Liver (tissue), 3 donors: Measurements from ENCODE around the gene TTYH1.

Source experiments
- CTCF ChIP-seq: fragments of 150-350 bp; IDR thresholded peaks from 2 replicates; pipeline ENCODE4 v1.5.1; 2017; ENCODE audit warnings: improper control_type of control experiment, low read depth, low read length; ENCODE audit not compliant: missing input control
- TAF1 ChIP-seq: conservative IDR thresholded peaks from 2 replicates; pipeline ENCODE4 v1.6.1; 2016; ENCODE audit warnings: antibody characterized with exemption, mild to moderate bottlenecking
- TF ChIP-seq, protein P1 (sequence below): IDR thresholded peaks from 2 replicates; pipeline ENCODE4 v1.6.1; 2016; ENCODE audit warnings: antibody characterized with exemption, mild to moderate bottlenecking
- donor health status: healthy.
- donor health status: healthy.

DNA sequence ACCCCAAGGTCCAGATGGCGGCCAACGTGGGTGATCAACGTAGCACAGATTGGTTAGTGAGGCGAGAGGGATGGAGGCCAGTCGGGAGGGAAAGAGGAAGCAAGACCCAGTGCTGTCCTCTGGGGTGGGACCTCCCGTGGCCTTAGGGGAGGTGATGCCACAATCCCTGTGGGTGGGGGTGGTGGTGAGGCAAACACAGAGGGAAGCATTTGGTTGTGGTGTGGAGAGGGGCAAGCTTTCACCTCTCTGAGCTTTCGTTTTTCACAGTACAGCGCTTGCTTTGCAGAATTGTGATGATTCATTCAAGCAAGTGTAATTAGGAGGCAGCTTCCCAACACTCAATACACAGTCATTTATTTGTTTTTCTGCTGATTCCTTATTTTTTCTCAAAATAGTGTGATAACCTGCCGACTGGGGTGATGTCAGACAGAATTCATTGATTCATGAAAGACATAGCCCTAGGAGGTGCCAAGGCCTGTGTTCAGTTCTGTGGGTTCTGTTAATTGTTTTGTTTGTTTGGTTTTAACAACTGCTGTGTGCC lies 36.1 kb downstream of the TTYH1 start:
- TF ChIP-seq CTCF: no peak
- no peak for TF ChIP-seq TAF1
- TF ChIP-seq, protein P1, sequence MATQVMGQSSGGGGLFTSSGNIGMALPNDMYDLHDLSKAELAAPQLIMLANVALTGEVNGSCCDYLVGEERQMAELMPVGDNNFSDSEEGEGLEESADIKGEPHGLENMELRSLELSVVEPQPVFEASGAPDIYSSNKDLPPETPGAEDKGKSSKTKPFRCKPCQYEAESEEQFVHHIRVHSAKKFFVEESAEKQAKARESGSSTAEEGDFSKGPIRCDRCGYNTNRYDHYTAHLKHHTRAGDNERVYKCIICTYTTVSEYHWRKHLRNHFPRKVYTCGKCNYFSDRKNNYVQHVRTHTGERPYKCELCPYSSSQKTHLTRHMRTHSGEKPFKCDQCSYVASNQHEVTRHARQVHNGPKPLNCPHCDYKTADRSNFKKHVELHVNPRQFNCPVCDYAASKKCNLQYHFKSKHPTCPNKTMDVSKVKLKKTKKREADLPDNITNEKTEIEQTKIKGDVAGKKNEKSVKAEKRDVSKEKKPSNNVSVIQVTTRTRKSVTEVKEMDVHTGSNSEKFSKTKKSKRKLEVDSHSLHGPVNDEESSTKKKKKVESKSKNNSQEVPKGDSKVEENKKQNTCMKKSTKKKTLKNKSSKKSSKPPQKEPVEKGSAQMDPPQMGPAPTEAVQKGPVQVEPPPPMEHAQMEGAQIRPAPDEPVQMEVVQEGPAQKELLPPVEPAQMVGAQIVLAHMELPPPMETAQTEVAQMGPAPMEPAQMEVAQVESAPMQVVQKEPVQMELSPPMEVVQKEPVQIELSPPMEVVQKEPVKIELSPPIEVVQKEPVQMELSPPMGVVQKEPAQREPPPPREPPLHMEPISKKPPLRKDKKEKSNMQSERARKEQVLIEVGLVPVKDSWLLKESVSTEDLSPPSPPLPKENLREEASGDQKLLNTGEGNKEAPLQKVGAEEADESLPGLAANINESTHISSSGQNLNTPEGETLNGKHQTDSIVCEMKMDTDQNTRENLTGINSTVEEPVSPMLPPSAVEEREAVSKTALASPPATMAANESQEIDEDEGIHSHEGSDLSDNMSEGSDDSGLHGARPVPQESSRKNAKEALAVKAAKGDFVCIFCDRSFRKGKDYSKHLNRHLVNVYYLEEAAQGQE: no peak
